Measurements from ENCODE around the gene MXD3.

Gene MXD3

DNA sequence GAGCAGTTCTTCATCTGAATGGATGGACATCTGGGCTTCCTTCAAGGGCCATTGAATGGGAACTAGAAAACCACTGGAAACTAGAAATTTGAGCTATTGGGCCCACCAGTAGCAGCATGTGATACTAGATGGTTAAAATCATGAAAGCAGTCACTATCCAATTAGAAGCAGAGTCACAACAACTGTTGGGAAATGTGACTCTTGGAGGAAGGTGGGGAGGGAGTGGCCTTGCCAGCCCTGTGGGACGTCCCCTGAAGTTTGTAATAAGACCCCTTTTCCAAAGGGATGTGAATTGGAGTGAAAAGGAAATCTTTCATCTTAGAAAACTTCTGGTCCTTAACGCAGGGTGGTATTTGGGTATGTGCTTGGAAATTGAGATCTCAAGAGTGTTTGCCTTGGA lies 13.8 kb downstream of the MXD3 start:
- TF ChIP-seq, protein P1, sequence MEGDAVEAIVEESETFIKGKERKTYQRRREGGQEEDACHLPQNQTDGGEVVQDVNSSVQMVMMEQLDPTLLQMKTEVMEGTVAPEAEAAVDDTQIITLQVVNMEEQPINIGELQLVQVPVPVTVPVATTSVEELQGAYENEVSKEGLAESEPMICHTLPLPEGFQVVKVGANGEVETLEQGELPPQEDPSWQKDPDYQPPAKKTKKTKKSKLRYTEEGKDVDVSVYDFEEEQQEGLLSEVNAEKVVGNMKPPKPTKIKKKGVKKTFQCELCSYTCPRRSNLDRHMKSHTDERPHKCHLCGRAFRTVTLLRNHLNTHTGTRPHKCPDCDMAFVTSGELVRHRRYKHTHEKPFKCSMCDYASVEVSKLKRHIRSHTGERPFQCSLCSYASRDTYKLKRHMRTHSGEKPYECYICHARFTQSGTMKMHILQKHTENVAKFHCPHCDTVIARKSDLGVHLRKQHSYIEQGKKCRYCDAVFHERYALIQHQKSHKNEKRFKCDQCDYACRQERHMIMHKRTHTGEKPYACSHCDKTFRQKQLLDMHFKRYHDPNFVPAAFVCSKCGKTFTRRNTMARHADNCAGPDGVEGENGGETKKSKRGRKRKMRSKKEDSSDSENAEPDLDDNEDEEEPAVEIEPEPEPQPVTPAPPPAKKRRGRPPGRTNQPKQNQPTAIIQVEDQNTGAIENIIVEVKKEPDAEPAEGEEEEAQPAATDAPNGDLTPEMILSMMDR (conservative IDR thresholded peaks at IDR 0.05), result no peak
- H3K27ac ChIP-seq, result no peak overlapping the region

GRCh38 chr5:177296581-177296980 lies 15.1 kb downstream of the MXD3 start:
- TF ChIP-seq, protein P1 (conservative IDR thresholded peaks at IDR 0.05), result no peak
- peak overlapping the region; percentile 45 for H3K27ac ChIP-seq

DNA sequence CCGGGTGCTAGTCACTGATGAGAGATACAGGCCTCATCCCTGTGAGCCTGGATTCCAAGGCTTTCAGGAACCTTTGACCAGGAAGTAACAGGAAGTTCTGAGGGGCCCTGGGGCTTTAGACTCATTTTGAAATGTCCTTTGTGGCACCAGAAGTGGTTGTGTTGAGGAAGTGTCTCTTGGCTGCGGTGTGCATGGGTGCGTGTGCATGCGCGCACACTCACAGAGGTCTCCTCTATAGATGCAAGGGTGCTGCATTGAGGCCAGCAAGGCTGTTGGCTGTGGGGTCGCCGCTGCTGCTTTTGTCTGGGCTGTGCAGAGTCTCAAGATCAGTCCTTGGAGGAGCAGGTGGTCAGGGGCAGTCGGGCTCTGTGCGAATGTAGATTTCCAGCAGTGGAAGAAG lies 15.8 kb downstream of the MXD3 start:
- H3K27ac ChIP-seq, result peak overlapping the region; percentile 45

GRCh38 chr5:177294632-177295031 lies 17.1 kb downstream of the MXD3 start:
- TF ChIP-seq, protein P1 (conservative IDR thresholded peaks at IDR 0.05), result no peak

More for the DNA sequence above, 15.8 kb downstream of the MXD3 start:
- TF ChIP-seq, protein P1 (conservative IDR thresholded peaks at IDR 0.05), result no peak

GRCh38 chr5:177293819-177294581 lies 17.7 kb downstream of the MXD3 start:
- H3K27ac ChIP-seq, result no peak overlapping the region
- TF ChIP-seq, protein P1 (conservative IDR thresholded peaks at IDR 0.05), result no peak

More at GRCh38 chr5:177294632-177295031, 17.1 kb downstream of the MXD3 start:
- peak overlapping the region; percentile 45; the same call in 1 of the 2 replicates for H3K27ac ChIP-seq

GRCh38 chr5:177291735-177292134 lies 20.0 kb downstream of the MXD3 start:
- no peak overlapping the region for H3K27ac ChIP-seq
- TF ChIP-seq, protein P1 (conservative IDR thresholded peaks at IDR 0.05), result no peak

DNA sequence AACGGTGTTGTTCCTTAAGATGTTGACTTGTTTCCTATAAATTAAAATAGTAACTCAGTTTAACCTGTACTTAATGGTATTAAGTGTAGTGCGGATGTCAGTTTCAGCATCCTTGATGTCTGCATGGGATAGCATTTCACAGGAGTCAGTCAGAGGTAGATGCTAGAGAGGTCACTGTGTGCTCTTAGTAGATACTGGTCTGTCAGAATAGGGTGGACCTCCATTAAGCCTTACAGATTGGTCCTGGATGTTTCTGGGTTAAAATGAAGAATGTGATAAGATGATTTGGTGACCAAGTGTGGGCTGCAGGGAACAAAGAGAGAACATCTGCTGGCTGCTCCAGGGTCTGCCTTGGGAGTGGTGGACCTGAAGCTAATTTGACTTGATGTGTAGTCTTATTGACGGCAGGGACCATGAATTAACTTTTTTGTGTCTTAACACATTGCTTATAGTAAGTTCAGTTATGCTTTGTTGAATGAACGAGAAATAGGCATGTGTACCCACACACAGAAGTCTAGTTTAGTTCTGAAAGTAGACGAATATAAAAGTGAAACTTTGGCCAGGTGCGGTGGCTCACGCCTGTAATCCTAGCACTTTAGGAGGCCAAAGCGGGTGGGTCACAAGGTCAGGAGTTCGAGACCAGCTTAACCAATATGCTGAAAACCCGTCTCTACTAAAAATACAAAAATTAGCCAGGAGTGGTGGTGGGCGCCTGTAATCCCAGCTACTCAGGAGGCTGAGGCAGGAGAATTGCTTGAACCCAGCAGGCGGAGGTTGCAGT lies 20.7 kb downstream of the MXD3 start:
- H3K27ac ChIP-seq, result no peak overlapping the region
- TF ChIP-seq, protein P1 (conservative IDR thresholded peaks at IDR 0.05), result no peak
